Measurements from ENCODE around the gene FAM184B. TPM values are rescaled to one million over a fixed set of nuclear protein-coding genes. Genes with fewer than 3 reads are reported as not detected.

FAM184B gene
- total and polyA plus RNA-seq, 2 experiments from 2014 or later = 0.11 to 0.49 TPM

DNA sequence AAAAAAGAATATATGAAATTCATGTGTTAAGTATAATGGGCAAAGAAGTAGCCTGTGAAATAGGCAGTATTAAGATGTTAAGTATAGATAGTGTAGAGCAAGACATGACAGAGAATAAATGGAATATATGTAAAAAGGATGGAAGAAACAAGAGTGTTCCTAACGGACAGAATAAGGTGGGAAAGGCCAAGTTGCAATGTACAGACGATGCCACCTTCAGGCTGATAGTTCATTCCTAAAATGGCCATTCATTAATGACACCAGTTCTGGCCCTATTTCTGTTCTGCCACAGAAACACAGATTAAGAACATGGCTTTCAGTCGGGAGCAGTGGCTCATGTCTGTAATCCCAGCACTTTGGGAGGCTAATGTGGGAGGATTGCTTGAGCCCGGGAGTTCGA lies 4.4 kb upstream of the FAM184B start:
- DNase-seq (ENCODE audit: low spot score) = no peak
- Histone ChIP-seq H3K79me2 (replicated peaks; ENCODE audit: insufficient read depth) (no peaks in the 10 kb centered on the region), H2AFZ (no peak overlapping the region), H3F3A (replicated peaks; ENCODE audit: low read depth) (no peaks in the 10 kb centered on the region), H3K9me2 (ENCODE audit: insufficient read depth) (no peaks in the 10 kb centered on the region), H4K20me1 (replicated peaks; ENCODE audit: insufficient read depth) (no peaks in the 10 kb centered on the region; the same call in 1 of the 2 replicates), H3K4me3 (no peak overlapping the region), H3K4me1 (ENCODE audit: insufficient read depth) (peaks cover 7% of the 10 kb centered on the region; the same call in 1 of the 2 replicates), H3K4me2 (no peak overlapping the region), H3K27ac (ENCODE audit: low read depth) (no peak overlapping the region), H3K36me3 (ENCODE audit: insufficient read depth) (no peaks in the 10 kb centered on the region), H3K27me3 (ENCODE audit: insufficient read depth) (peaks cover 25% of the 10 kb centered on the region)
- H3K27me3 Mint-ChIP-seq (ENCODE audit: insufficient read depth, low read depth, poor library complexity) = peaks cover 23% of the 10 kb centered on the region
- no peak for TF ChIP-seq EZH2phosphoT487 (IDR thresholded peaks at IDR 0.05; ENCODE audit: unreplicated experiment)
- TF ChIP-seq, protein P1, sequence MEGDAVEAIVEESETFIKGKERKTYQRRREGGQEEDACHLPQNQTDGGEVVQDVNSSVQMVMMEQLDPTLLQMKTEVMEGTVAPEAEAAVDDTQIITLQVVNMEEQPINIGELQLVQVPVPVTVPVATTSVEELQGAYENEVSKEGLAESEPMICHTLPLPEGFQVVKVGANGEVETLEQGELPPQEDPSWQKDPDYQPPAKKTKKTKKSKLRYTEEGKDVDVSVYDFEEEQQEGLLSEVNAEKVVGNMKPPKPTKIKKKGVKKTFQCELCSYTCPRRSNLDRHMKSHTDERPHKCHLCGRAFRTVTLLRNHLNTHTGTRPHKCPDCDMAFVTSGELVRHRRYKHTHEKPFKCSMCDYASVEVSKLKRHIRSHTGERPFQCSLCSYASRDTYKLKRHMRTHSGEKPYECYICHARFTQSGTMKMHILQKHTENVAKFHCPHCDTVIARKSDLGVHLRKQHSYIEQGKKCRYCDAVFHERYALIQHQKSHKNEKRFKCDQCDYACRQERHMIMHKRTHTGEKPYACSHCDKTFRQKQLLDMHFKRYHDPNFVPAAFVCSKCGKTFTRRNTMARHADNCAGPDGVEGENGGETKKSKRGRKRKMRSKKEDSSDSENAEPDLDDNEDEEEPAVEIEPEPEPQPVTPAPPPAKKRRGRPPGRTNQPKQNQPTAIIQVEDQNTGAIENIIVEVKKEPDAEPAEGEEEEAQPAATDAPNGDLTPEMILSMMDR (conservative IDR thresholded peaks at IDR 0.05; ENCODE audit: low read depth in 2 of 2) = peak; percentile 18 to 65; a peak in 2 of 4 replicates
- peaks cover 4% of the 10 kb centered on the region; the same call in 2 of the 3 replicates for H3K4me1 Mint-ChIP-seq
- no peak overlapping the region for H3K4me3 Mint-ChIP-seq
- H3K9me3 Mint-ChIP-seq = peaks cover 4% of the 10 kb centered on the region; the same call in 1 of the 3 replicates
- no peaks in the 10 kb centered on the region for H3K36me3 Mint-ChIP-seq (ENCODE audit: low read depth)
- no peak overlapping the region for H3K27ac Mint-ChIP-seq
- ATAC-seq = no peak

DNA sequence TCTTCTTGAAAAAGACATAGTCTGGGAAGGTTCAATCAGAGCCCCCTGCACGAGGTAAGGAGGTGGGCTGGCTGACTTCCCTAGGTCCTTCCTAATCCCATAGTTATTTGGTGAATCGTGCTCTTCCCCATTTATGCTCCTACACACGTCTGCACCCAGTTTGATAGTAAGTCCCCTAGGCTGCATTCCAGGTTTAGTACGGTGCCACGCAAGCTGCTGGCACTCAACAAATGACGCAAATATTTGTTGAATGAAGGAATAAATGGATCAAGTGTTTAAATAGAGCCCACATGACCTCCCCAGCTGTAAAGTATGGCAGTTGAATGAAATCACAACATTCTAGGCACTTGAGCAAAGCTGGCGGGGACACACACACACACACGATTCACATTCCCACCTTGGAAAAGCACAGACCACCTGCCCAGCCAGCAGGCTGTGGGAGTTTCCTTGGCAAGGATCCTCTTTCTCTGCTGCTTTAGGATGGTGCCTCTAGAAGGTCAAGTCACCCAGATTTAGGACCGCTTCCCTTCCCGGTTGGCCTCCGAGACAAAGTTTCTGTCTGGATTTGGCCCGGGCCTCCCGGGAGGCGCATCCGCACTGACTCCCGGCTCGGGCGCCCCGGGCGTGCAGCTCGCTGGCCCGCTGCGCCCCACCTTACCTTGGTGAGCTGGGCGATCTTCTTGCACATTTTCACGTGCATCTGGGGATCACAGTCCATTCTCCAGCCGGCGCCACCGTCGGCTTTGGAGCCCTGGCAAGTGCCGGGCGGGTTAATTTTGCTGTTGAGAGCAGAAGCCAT lies 721 bp downstream of the FAM184B start:
- DNase-seq (ENCODE audit: low spot score) (peak; percentile 40), ATAC-seq (peak; percentile 47)
- H3K36me3 ChIP-seq (ENCODE audit: insufficient read depth) = no peaks in the 10 kb centered on the region
- no peaks in the 10 kb centered on the region for H3K79me2 ChIP-seq (replicated peaks; ENCODE audit: insufficient read depth)
- H3F3A ChIP-seq (replicated peaks; ENCODE audit: low read depth) = no peaks in the 10 kb centered on the region
- H3K9me2 ChIP-seq (ENCODE audit: insufficient read depth) = no peaks in the 10 kb centered on the region
- H2AFZ ChIP-seq = peak overlapping the region; percentile 97
- H4K20me1 ChIP-seq (replicated peaks; ENCODE audit: insufficient read depth) = no peaks in the 10 kb centered on the region; the same call in 1 of the 2 replicates
- Mint-ChIP-seq H3K4me3 (peak overlapping the region; percentile 78), H3K4me1 (peaks cover 12% of the 10 kb centered on the region; the same call in 2 of the 3 replicates), H3K27me3 (ENCODE audit: insufficient read depth, low read depth, poor library complexity) (peaks cover 38% of the 10 kb centered on the region), H3K9me3 (peaks cover 4% of the 10 kb centered on the region; the same call in 1 of the 3 replicates), H3K27ac (no peak overlapping the region), H3K36me3 (ENCODE audit: low read depth) (no peaks in the 10 kb centered on the region)
- peaks cover 50% of the 10 kb centered on the region for H3K27me3 ChIP-seq (ENCODE audit: insufficient read depth)
- H3K4me2 ChIP-seq = peak overlapping the region; percentile 90
- no peak overlapping the region for H3K27ac ChIP-seq (ENCODE audit: low read depth)
- H3K4me1 ChIP-seq (ENCODE audit: insufficient read depth) = peaks cover 7% of the 10 kb centered on the region; the same call in 1 of the 2 replicates
- peak overlapping the region; percentile 66 for H3K4me3 ChIP-seq
- TF ChIP-seq EZH2 (IDR thresholded peaks at IDR 0.05; ENCODE audit: low read depth, unreplicated experiment) (peak; percentile 52), ZNF331 (CRISPR knock-in tag; IDR thresholded peaks at IDR 0.05; ENCODE audit: low read depth) (no peak), POLR2AphosphoS5 (IDR thresholded peaks at IDR 0.05; ENCODE audit: low read depth) (no peak)

DNA sequence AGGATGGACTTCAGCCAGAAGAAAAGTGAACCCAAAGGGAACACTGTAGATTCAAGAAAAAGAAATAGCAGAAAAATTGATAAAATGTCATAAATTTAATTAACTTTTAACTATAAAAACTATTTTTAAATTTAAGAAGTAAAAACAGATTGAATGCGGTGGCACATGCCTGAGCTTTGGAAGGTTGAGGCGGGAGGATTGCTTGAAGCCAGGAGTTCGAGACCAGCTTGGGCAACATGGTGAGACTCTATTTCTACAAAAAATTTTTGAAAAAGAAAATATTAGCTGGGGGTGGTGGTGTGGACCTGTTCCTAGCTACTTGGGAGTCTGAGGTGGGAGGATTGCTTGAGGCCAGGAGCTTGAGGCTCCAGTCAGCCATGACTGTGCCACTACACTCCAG lies 3.0 kb downstream of the FAM184B start:
- Mint-ChIP-seq H3K27ac (no peak overlapping the region), H3K4me1 (peaks cover 12% of the 10 kb centered on the region; the same call in 2 of the 3 replicates), H3K9me3 (peaks cover 4% of the 10 kb centered on the region; the same call in 1 of the 3 replicates), H3K36me3 (ENCODE audit: low read depth) (no peaks in the 10 kb centered on the region), H3K27me3 (ENCODE audit: insufficient read depth, low read depth, poor library complexity) (peaks cover 38% of the 10 kb centered on the region), H3K4me3 (no peak overlapping the region)
- H3K9me2 ChIP-seq (ENCODE audit: insufficient read depth) = no peaks in the 10 kb centered on the region
- H3K36me3 ChIP-seq (ENCODE audit: insufficient read depth) = no peaks in the 10 kb centered on the region
- H4K20me1 ChIP-seq (replicated peaks; ENCODE audit: insufficient read depth) = no peaks in the 10 kb centered on the region
- H3K27ac ChIP-seq (ENCODE audit: low read depth) = no peak overlapping the region
- H3K4me1 ChIP-seq (ENCODE audit: insufficient read depth) = peaks cover 7% of the 10 kb centered on the region; the same call in 1 of the 2 replicates
- no peak overlapping the region for H3K4me3 ChIP-seq
- H2AFZ ChIP-seq = no peak overlapping the region
- H3K4me2 ChIP-seq = no peak overlapping the region
- H3K27me3 ChIP-seq (ENCODE audit: insufficient read depth) = peaks cover 50% of the 10 kb centered on the region
- H3F3A ChIP-seq (replicated peaks; ENCODE audit: low read depth) = no peaks in the 10 kb centered on the region
- H3K79me2 ChIP-seq (replicated peaks; ENCODE audit: insufficient read depth) = no peaks in the 10 kb centered on the region
- ATAC-seq (no peak), DNase-seq (ENCODE audit: low spot score) (no peak)
- TF ChIP-seq EZH2 (IDR thresholded peaks at IDR 0.05; ENCODE audit: low read depth, unreplicated experiment) (no peak), NANOG (IDR thresholded peaks at IDR 0.05; ENCODE audit: borderline replicate concordance) (no peak), JUNB (IDR thresholded peaks at IDR 0.05; ENCODE audit: unreplicated experiment) (no peak), STAT1 (IDR thresholded peaks at IDR 0.05; ENCODE audit: unreplicated experiment) (no peak), CREB1 (CRISPR knock-in tag; IDR thresholded peaks at IDR 0.05; ENCODE audit: low read depth) (no peak), ZNF114 (CRISPR knock-in tag; IDR thresholded peaks at IDR 0.05) (no peak), EZH2phosphoT487 (IDR thresholded peaks at IDR 0.05; ENCODE audit: unreplicated experiment) (no peak)
- TF ChIP-seq, protein P2, sequence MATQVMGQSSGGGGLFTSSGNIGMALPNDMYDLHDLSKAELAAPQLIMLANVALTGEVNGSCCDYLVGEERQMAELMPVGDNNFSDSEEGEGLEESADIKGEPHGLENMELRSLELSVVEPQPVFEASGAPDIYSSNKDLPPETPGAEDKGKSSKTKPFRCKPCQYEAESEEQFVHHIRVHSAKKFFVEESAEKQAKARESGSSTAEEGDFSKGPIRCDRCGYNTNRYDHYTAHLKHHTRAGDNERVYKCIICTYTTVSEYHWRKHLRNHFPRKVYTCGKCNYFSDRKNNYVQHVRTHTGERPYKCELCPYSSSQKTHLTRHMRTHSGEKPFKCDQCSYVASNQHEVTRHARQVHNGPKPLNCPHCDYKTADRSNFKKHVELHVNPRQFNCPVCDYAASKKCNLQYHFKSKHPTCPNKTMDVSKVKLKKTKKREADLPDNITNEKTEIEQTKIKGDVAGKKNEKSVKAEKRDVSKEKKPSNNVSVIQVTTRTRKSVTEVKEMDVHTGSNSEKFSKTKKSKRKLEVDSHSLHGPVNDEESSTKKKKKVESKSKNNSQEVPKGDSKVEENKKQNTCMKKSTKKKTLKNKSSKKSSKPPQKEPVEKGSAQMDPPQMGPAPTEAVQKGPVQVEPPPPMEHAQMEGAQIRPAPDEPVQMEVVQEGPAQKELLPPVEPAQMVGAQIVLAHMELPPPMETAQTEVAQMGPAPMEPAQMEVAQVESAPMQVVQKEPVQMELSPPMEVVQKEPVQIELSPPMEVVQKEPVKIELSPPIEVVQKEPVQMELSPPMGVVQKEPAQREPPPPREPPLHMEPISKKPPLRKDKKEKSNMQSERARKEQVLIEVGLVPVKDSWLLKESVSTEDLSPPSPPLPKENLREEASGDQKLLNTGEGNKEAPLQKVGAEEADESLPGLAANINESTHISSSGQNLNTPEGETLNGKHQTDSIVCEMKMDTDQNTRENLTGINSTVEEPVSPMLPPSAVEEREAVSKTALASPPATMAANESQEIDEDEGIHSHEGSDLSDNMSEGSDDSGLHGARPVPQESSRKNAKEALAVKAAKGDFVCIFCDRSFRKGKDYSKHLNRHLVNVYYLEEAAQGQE (IDR thresholded peaks at IDR 0.05; ENCODE audit: unreplicated experiment) = no peak

Measured in GM23338 (cell line).